ENCODE results near the gene CDCA7L.
"Not testable (repeated sequence)": the region's sequence is repeated elsewhere in the genome, so short reads cannot be mapped to it uniquely, and the experiment has no call there.

The CDCA7L gene

DNA sequence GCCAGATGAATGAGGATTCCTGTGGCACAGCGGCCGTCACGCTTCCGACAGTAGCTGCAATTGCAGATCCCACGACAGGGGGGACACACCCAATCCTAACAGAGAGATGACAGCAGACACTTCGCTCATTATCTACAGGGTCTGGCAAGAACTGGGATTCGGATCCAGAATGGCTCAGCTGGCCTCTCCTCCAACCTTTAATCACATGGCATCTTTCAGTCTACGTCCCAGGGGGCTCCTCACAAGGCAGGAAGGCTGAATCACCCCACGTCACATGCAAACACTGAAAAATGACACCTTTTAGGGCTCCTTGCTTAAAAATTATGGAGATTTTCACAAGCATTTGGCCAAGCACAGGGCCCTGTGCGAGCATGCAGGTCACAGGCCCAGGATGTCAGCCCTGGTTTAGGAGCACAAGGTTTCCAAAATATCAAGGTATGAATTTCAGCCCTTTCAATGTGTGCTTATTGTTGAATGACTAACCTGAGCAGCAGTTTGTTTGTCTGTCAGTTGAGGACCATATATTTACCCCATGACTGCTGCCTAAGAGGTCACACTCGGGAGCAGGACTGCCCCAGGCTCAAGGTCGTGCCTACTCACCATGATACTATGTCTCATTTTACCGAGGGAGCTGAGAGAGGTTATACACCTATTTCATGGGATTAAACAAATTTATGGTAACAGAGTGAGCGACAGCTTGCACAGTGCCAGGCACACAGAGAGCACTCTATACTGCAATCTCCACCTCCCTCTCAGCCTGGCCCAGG lies 42.5 kb downstream of the CDCA7L start:
- no peak for DNase-seq

DNA sequence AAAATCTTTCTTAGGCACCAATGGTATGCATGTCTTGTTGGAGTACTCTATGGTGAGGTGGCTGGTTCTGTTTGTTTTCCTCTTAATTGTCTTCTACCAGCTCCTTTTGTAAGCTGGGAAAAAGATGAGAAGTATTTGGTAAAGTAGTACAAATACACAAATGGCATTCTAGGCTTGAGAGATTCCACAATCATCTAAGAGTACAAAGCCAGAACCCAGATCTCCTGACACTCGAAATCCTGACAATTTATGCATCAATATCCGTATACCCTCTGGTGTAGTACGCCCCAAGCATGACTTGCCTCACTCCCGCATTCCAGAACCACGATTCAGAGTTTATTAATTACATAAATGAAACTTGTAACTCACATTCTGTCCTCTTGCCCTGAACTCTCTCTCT lies 43.5 kb downstream of the CDCA7L start:
- DNase-seq = no peak

DNA sequence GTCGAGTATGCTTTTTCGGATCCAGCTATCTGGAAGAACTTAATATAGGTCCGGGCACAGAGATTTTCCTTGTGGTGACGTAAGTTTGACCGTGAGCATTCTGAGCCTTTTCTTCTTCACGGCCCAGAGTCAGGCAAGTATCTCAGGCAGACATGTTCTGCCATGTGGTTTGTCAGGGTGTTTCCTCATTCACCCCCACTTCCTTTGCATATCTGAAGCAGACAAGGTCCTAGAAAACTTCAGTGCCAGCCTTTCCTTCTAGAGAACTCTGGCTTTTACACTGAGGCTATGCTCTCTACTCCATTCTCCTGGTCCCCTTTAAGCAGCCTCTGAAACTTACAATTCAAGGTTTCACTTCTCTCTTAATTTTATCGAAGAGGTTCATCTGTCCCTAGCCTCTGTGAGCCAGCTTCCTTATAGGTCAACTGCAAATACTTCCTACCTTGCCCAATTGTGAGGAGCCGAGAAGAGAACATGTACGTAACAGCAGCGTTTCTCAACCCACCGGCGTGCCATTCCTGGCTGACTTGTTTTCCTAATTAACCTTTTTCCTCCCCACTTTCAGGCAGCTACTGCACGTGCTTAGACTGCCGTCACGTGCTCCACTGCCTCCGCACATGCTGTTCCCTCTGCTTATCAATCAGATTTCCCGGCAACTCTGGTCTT lies 47.3 kb downstream of the CDCA7L start:
- DNase-seq = peak; percentile 36

DNA sequence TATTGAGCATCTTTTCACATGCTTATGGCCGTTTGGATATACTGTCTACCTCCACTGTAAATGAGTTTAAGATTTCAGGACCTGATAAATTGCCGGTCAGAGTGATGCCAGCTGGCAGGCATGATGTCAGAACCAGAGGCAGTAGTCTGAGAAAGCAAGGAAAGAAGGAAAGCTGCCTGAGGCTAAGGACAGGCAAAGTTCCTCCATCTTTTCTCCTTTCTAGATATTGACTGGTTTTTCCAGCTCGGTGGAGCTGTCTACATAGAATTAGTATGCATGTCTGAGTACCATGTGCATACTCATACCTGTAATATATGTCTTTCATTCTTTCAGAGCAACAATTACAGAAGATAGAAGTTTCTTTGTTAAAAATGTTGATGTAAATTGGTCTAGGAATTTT lies 52.3 kb downstream of the CDCA7L start:
- DNase-seq = no peak

DNA sequence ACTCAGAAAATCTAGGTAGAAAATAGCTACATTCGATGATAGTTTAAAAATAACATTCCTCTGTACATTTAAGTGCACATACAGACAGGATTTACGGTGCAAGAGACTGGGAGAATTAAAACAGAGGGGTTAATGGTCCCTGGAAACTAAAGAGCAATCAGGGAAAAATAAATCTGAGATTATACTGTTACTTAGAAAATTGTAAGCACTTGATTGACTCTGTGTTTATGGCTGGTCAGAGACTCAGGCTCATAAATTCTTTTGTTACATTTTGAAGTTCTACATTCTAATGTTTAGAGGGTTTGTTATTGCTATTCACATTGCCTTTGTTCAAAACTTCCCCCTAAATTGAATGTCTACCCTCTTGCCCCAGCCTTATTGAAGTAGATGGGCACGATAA lies 54.4 kb downstream of the CDCA7L start:
- no peak for DNase-seq

DNA sequence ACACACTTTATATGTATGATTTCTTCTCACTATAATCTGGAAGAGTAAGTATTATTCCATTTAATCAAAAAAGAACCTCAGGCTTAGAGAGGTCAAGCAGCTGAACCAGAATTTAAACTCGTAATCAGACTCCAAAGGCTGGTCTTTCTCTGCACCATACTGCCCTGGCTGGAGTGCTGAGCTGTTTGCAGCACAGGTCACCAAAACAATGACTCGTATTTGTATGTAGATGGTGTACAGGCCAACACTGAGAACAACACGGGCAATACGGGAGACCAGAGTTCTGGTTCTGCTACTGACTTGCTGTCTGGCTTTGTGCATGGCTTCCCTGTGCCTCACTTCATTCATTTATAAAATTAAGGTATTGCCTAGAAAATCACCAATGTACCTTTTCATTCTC lies 57.9 kb downstream of the CDCA7L start:
- no peak for DNase-seq

DNA sequence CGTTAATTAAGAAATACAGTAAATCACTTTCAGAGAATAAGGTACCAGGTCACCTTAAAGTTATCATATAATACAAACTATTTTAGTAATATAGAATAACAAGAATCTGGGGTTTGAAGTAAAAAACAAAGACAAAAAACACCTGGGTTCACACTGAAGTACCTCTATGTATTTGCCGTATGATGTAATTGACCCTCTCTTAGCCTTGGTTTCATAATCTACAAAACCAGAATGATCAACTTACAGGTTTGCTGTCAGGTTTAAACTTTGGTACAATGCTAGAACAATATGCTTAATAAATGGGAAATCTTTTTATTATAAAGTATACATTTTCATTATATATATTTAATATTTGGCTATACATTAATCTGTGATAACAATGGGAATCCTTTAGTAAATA lies 58.3 kb downstream of the CDCA7L start:
- DNase-seq = no peak

DNA sequence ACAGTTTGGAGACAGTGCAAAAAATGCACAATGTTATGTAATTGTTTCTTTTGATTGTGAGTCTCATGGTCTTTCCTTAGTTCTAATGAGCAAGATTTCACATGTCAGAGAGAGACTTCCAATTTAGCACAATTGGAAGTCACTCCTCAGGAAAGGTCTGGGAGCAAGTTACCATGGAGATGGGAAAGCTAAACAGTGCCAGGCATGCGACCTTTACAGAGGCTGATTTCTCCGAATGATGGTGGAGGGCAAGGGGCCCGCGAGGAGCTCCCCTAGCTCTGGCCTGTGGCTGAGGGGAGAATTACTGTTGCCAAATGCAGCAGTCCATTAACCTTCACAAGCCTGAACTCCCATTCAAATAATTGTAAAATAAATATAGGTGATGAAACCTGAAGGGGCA lies 59.3 kb downstream of the CDCA7L start:
- DNase-seq = no peak

DNA sequence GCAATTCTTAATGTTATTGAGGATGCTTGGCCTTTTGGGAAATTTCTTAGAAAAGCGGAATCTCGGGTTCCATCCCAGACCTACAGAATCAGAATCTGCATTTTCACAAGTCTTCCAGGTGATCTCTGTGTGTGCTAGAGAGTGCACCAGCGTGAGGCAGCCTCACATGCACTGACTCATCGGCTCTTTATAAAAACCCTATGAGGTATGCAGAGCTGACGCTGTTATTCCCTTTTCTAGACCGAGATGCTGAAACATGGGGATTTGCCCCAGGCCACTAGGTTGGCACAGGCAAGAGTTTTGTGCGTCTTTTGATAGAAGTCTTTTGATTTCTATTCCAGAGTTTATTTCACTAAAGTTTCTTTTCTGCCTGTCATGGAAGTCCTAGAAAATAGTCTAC lies 61.2 kb downstream of the CDCA7L start:
- DNase-seq = no peak

DNA sequence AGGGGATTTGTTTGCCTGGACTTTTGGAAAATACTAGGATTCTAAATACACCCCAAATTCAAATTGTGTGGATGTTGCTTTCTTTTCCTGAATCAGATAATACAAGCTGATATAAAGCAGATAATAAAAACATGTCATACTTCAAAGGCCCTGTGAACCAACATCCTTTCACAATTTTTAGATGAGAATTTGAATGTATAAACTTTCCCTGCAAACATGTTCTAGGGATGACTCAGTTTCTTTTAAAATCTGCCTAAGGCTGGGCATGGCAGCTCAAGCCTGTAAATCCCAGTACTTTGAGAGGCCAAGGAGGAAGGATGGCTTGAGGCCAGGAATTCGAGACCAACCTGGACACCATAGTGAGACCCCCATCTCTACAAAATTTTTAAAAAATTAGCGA lies 62.2 kb downstream of the CDCA7L start:
- not testable (repeated sequence) for DNase-seq

DNA sequence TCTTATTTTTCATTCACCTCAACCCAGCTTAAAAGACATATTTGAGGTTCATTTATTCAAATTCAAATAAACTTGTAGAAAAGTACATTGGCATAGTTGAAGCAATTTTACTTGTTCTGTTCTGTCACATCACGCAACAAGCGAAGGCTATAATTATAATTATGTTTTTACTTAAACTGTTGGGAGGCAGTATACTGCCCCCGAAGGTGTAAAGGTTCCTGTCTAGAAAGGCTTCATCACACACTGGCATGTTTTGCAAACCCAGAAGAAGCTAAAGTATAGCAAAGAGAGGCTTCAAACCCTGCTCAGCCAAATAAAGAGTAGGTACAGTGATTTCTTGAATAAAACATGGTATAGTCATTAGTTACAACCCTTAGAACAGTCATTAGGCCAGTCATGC lies 62.6 kb downstream of the CDCA7L start:
- no peak for DNase-seq

DNA sequence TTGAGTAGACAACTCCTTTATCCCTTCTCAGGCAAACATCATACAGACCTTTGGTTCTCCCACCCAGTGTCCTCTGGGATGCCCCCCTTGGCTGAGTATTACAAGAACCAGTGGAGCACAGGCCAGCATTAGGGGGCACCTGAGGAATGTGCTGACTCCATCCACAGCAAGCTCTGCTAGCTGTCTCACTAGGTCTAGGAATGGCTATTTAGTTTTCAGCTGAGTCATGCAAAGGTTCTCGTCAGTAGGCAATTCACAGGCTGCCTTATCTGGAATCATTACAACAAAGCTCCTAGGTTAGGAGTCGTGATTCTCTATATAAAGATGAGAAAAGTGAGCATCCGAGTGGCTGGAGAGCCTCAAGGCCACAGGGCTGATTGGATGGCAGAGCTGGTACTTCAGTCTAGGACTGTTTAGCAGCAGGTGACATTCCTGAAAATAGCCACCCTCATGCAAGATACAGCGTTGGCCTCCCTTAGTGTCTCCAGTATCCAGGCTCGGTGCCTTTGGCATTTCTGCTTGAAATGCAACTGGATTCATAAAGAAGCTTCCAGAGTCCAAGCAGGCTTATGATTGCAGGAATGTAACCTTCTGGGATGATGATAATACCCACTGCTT lies 75.8 kb downstream of the CDCA7L start:
- no peak for DNase-seq

DNA sequence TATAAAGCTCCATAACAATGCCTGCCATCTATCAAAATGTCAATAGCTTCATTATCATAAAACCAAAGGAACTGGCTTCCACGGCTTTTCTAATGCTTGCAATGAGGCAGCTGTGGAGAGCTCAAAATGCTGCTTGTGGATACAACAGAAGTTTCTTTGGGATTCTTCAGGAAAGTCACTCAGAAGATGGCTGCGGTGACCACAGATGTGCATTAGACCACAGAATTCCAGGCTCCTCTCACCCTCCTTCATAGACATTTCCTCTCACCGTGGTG lies 77.2 kb downstream of the CDCA7L start:
- DNase-seq = no peak

DNA sequence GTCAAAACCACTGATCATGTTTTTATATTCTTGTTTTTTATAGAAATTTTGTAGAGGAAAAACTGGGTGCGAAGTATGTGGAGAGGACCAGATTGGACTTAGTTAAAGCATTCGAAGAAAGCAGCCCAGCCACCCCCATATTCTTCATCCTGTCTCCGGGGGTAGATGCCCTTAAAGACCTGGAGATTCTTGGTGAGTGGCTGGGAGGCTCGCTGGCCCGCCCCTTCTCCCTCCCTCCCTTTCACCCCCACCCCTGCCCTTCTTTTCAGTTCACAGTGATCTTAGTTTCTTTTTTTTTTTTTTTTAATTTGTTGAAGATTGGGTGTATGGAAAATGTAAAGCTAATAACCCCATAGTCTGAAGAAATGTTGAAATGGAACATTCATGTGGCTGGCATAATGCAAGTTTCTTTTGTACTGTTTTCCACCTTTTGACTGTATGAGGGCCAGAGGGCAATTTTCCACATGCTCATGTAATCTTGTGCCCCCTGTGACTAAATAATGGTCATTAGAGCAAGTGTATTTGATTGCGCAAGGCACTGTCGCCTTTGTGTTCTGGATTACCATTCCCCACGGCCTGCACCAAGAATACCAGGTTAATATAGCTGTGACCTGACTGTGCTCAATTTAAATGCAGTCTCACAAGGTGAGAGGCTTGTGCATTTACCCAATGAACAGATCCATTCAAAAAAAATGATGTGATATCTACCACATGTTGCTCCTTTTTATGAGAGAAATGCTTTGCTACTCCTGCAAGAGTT lies 77.7 kb downstream of the CDCA7L start:
- DNase-seq = no peak

DNA sequence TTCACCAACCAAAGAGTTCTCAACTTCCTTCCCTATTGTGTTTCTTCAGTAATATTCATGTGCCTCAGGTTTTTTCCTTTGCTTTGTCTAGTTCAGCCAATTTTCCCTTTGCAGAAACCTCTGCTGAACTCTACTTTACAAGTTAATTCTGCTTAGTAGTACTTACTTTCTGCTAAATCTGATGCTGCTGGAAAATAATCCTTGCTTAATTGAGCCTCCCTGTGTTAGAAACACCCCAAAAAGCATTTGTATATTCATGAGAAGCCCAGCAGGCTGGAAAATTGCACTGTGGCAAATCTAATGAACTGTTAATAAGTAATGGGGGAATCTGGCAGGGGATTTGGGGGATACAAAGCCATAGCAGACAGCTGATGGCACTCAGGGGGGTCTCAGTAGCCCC lies 78.5 kb downstream of the CDCA7L start:
- DNase-seq = no peak

DNA sequence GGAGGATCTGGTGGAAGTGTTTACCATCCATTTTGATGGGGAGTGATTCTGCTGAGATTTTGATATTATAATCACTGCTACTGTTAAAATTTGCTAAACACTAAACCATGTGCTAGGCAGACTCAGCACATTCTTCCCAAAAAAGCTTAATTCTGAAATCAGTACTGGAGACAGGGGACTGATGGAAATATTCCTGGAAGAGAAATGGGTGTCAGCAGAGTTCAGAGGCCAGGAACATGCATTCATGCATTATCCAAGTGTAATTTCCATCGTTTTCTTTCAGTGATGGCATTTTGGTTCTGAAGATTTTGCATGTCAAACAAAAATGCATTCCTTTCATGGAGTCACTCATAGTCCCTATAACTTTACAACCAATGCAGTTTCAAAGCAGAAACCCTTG lies 79.0 kb downstream of the CDCA7L start:
- DNase-seq = no peak

DNA sequence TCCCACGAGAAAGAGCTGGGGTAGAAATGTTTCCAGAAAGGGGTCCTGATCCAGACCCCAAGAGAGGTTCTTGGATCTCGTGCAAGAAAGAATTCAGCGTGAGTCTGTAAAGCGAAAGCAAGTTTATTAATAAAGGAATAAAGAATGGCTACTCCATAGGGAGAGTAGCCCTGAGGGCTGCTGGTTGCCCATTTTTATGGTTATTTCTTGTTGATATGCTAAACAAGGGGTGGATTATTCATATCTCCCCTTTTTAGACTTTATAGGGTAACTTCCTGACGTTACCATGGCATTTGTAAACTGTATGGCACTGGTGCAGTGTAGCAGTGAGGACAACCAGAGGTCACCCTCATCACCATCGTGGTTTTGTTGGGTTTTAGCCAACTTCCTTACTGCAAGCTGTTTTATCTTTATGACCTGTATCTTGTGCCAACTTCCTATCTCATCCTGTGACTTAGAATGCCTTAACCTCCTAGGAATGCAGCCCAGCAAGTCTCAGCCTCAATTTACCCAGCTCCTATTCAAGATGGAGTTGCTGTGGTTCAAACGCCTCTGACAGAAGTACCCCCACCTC lies 80.0 kb downstream of the CDCA7L start:
- not testable (repeated sequence) for DNase-seq

DNA sequence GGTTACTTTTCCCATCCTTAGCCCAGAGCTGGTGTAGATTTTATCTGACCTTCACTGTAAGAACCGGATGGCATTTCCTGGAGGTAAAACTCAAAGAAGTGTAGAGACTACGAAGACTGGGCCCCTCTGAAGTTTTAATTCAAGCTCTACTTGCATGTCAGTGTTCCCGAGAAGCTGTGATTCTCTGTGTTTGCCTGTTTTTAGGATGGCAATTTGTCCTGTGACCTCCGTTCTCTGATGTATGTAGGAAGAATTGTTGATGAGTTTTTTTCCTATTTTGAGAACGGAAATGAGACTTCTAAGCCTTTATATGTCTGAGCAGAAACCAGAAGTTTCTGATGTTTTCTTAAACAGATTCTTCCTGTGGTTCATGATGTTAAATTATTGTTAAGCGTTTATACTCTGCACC lies 94.1 kb downstream of the CDCA7L start:
- no peak for DNase-seq
